ENCODE results near the gene TRPC4.

TRPC4 gene

DNA sequence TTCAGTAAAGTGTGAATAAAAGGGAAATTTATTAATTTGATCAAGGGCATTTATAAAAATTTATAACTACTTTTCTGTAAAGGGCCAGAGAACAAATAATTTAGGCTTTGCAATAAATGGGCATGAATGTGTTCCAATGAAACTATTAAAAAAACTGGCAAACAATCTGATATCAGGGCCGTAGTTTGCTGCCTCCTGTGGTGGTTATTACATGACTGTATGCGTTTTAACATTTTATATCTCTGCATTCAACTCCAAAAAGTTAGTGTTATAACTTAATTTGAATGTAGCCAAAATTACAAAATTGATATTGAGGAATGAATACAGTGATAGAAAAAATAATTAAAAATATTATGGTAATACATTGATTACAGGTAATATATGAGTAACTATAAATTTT lies 190.5 kb downstream of the TRPC4 start:
- DNase-seq (ENCODE audit: low read depth), result no peak
- no peak overlapping the region for H3K4me3 ChIP-seq (ENCODE audit: low read depth, low read length)

DNA sequence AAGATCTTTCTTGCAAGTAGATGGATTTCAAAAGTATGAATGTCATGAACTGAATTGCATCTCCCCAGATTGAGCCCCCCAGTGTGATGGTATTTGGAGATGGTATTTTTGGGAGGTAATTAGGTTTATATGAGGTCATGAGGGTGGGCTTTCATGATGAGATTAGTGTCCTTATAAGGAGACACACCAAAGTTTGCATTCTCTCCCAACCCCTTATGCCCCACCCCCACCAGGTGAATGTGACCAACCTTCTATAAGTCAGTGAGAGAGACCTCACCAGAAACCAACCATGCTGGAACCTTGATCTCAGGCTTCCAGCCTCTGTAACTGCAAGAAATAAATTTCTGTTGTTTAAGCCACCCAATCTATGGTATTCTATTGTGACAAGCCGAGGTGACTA lies 199.7 kb downstream of the TRPC4 start:
- H3K4me3 ChIP-seq (ENCODE audit: low read depth, low read length), result no peak overlapping the region
- no peak for DNase-seq (ENCODE audit: low read depth)

DNA sequence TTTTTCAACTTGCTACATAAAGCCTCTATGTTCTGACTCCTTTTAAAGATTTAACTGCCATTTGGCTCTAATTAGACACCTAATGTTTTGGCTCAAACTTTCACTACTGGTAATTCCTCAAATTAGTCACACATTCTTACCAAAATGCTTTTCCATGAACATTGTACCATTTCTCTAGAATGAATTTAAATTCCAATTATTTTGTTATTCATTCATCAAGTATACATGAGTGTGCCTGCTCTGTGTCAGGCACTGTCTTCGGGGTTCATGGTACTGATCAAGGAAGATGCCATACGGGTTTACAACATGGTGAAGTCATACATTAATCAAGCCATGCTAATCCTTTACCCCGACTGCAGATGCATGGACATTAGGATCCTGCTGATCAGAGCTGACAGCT lies 201.9 kb downstream of the TRPC4 start:
- DNase-seq (ENCODE audit: low read depth), result no peak
- no peak overlapping the region for H3K4me3 ChIP-seq (ENCODE audit: low read depth, low read length)

DNA sequence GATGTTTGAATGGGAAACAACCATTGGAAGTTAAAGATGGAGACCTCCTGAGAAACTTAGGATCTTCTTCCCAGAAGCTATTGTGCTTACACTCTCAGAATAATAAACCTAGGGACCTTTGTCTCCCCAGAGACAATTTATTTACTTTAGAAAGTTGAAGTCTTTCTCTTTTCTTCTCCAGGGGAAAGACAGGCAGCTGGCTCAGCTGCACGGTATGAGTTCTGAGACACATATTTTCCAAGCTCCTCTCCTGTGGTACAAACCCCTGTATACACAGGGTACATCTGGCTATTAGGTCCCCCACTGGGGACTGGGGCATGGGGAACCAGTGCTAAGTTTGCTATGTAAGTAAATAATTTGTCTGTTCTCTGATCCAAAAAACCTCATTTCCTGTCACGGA lies 203.5 kb downstream of the TRPC4 start:
- no peak for DNase-seq (ENCODE audit: low read depth)
- H3K4me3 ChIP-seq (ENCODE audit: low read depth, low read length), result no peak overlapping the region

DNA sequence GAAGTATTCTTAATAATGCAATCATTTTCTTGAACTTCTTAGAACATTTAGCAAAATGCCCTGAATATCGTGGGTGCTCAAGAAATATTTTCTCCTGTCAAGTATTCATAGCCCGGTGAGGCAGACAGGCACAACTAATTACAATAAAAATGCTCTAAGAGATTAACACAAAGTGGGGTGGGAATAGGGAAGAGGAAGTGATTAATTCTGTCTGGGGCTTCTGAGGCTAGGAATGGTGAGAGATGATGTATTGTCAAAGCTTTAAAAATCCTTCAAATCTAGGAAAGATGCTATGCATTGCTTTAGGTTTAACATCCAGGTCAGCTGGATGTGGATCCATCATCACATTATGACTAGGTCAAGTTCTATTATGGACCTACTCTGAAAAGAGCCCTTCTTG lies 204.2 kb downstream of the TRPC4 start:
- H3K4me3 ChIP-seq (ENCODE audit: low read depth, low read length), result no peak overlapping the region

DNA sequence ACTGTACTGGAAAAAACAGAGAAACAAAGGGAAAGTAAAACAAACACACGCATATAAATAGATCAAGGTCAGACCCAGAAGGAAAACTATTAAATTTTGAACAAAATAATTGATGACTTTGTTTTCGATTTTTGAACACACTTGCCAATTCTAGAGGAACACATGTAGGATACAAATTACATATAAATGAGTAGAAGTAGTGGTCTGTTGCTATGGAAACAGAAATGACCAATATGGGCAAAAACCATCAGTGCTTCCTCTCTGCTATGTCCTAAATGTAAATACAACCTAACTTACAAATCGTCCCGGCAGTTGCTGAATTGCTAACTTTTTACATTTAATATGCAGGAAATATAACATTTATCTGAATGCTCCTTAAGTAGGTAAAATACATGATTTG lies 205.8 kb downstream of the TRPC4 start:
- DNase-seq (ENCODE audit: low read depth), result no peak
- no peak overlapping the region for H3K4me3 ChIP-seq (ENCODE audit: low read depth, low read length)

More for the DNA sequence above, 204.2 kb downstream of the TRPC4 start:
- no peak for DNase-seq (ENCODE audit: low read depth)

DNA sequence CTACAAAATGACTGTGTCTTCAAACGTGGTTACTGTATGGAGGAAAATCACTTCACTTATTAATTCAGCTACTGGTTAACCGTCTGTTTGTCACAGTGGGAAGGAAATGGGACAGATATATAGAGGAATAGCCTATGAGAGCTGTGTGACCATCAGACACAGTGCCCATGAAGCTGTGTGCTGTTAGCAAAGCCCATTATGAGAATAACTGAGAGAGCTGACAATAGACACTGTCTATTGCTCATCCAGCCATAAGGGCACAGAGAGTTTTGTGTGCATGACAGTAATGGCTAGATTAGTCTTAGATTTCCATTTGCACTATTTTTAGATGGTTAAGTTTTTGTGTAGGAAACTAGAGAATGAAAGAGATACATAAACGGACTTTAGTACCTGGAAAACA lies 206.9 kb downstream of the TRPC4 start:
- DNase-seq (ENCODE audit: low read depth), result no peak
- no peak overlapping the region for H3K4me3 ChIP-seq (ENCODE audit: low read depth, low read length)

DNA sequence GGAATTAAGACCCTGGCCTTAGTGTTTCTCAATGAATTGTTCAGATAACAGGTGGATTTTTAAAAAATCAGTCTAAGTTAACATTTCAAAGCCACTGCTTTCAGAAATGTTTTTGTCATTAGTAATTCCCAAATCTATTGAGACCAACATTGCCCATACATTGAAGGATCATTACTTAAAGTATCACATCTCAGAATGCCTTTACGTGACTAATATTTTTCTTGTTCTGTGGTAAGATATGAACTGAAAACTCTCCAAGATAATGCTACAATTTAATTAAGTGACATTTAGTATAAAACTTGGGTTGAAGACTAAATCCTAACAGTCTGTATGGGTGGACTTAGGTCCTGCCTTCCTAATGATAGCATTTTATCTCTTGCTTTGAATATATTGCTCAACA lies 211.6 kb downstream of the TRPC4 start:
- DNase-seq (ENCODE audit: low read depth), result no peak
- no peak overlapping the region for H3K4me3 ChIP-seq (ENCODE audit: low read depth, low read length)

DNA sequence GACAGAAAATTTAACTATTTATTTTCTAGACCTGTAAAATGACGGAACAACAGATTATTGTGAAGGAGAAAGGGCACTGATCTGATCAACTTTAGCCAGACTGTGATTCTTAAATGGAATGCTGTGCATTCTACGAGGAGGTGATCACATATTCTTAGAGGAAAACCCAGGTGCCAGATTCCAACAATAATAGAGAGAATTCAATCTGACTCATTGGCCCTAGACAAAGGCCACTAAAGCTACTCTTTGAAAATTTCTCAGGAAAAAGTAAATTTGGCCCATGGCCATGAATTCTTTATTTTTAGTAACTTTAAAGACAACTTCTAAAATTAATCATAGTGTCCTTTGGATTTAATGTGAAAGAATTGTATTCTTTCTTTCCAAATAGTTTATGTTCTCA lies 212.4 kb downstream of the TRPC4 start:
- peak; percentile 49 for DNase-seq (ENCODE audit: low read depth)
- no peak overlapping the region for H3K4me3 ChIP-seq (ENCODE audit: low read depth, low read length)

DNA sequence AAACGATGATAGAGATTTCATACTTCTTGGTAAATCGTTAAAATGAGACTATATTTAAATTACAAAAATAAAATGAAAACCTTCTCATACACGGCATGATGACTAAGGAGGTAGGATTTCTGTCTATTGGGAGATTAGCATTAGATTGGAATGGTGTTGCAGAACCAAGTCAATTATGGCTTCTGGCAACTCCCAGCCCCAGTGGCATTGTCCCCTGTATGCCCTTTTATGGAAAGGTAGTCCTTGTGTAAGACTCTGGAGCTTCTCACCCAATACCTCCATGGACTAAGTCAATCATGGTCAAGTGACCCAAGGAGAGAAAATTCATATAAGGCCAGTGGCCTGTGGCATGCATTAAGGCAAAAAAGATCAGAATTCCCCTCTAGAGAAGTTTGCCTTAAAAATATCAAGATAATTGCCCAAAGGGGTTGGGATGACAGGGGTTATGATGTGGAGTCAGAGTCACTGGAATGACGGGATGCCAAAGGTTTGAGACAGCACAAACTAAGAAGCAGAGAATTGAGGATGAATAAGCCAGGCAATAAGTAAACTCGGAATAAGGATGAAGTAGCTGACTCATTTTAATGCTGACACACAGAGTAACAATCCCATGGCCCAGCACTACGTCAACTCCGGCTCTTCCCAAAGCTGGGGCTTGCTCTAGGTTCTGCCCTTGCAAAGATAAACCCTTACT lies 213.2 kb downstream of the TRPC4 start:
- peak; percentile 96 for DNase-seq (ENCODE audit: low read depth)
- H3K4me3 ChIP-seq (ENCODE audit: low read depth, low read length), result no peak overlapping the region

DNA sequence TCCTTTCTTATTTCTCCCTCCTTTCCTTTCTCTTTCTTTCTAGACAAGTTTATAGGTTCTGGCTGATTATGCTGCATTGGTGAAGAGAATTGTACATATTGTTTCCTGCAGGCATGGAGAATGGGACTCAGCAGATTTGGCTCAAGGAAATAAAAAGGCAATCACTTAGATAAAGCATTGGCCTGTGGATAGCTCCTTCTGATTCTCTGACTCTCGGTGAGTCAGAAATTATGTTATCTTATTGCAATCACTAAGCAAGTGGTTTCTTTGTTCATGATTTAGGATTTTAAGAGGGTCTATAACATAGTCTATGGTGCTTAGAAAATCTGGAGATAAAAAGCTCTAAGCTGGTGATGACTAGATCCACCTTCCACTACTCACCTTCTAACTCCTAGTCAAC lies 217.0 kb downstream of the TRPC4 start:
- no peak overlapping the region for H3K4me3 ChIP-seq (ENCODE audit: low read depth, low read length)
- DNase-seq (ENCODE audit: low read depth), result no peak

DNA sequence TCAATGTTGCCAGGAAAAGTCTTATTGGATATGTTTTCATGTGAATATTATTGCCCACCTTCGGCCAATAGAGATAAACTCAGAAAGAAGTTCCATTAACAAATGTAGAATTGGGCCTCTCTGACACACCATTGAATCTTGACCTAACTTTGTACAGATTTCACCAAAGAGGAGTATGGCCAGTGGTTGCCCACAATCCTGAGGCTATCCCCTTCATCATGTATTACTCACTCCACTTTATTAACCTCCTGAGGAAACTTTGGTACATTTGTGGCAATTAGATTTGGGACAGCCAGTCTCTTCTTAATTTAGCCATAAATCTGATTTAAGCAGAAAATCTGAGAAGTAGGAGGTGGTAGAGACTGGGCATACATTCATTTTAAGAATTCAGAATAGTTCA lies 217.7 kb downstream of the TRPC4 start:
- no peak overlapping the region for H3K4me3 ChIP-seq (ENCODE audit: low read depth, low read length)
- DNase-seq (ENCODE audit: low read depth), result no peak

DNA sequence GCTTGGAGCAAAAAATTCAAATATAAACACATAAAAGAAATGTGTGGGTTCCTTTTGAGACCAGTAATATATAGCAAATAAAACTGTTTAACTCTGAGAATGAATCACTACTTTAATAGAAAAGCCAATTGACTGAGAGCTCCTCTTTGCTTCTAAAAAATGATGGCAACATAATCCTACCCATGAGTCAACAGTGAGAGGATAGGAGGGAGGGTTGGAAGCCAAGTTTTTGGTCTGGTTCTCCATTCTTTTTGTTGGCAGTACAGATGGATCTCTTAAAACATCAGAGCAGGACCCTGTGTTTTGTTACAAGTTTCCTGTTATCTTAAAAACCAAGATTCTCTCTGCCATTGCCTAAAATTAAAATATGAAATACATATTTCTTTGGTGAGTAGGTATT lies 221.0 kb downstream of the TRPC4 start:
- H3K4me3 ChIP-seq (ENCODE audit: low read depth, low read length), result no peak overlapping the region
- peak; percentile 56 for DNase-seq (ENCODE audit: low read depth)

DNA sequence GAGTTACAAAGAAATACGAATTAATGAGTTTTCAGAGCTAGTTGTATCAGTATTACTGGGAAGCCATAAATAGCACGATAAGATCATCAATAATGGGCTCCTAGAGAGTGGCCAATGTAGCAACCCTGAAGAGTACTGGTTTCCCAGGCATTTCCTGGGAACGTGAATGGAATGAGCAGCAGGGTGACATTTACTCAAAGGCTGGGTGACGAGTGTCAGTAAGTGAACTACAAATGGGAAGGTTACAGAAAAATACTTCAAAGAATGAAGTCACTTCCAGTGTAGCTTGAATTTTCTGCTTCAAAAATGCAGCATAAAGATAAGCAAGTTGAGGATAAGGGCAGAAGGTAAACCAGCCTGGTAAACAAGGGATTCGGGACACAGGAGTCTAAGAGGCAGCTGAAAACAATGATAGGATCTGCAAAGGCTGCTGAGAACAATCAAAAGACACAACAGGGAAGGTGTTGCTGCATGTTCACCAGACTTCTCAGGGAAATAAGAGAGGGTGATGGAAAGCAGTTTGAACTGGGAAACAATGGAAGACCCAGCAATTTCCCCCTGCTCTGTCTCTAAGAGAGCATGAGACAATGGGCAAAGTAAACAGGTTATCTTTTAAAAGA lies 222.4 kb downstream of the TRPC4 start:
- no peak overlapping the region for H3K4me3 ChIP-seq (ENCODE audit: low read depth, low read length)
- DNase-seq (ENCODE audit: low read depth), result no peak

DNA sequence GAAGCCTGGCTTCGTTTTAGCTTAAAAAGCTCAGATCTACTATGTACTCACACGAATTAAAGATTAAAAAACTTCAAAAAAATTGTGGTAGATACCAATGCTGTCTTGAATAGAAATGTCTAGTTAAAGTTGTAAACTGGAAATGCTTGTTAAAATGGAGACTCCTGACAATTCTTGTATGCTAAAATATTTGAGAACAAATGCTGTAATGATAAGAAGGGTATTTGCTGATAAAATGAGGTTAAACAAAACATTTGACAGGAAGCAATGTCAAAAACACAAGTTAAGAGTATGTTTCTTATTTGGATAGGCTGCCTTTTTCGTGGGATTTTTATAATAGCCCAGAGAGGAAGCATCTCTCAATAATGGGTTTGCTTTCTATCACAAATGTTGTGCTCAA lies 223.0 kb downstream of the TRPC4 start:
- DNase-seq (ENCODE audit: low read depth), result no peak
- no peak overlapping the region for H3K4me3 ChIP-seq (ENCODE audit: low read depth, low read length)

DNA sequence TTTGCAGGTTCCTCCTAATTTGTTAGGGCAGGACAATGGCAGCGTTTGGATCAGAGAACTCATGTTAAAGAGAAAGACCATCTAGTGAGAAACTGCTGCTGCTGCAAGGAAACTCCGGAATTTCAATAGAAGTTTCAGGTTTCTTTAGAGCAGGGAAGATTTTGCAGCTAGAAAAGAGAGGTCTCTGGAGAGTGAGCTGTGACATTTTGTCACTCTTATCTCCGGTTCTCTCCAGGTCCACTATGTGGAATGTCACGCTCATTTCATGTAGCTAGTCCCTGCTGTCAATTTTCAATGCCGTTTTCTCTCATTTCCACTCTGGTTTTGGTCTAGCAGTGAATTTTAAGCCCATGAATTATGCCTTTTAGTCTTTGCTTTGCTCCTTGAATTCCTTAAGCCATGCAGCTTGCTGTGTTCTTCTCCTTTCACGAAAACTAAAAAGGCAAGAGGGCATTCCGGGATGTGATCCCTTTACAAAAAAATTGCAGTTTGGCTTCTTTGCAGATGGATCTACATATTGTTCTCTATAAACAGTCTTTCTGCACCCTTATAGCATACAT lies 224.3 kb downstream of the TRPC4 start:
- no peak overlapping the region for H3K4me3 ChIP-seq (ENCODE audit: low read depth, low read length)
- no peak for DNase-seq (ENCODE audit: low read depth)

DNA sequence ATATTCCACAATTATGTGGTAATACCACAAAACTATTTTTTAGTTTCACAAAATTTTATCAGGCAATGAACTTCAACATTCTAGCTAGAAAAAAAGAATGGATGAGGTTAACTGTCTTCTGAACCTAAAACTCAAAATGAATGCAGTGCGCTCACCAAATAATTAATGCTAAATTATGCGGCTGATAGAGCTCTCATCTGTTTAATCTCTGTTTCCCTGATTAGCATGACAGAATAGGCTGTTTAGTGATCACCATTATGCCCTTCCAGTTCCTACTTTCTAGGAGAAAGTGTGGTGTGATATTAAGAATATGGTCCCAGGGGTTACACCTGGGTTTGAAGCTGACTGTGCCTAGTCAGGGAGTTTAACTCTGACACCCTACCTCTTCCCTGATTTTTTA lies 228.2 kb downstream of the TRPC4 start:
- no peak for DNase-seq (ENCODE audit: low read depth)
- H3K4me3 ChIP-seq (ENCODE audit: low read depth, low read length), result no peak overlapping the region

DNA sequence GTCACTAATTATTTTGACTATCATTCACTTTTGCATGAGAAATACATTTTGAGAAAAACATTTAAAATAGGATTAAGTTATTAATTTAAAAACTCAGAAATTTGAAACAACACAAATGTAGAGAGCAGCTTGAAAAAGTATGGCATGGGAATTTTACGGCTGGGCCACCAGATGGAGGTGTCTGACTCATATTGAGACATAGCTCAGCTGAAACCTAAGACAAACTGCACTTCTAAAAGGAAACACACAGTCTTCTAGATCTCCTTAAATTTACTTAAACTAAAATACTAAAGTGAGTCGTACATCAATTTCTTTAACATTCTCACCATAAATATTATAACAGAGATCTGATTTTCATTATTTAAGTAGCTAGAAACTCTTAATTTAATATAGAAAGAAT lies 229.1 kb downstream of the TRPC4 start:
- H3K4me3 ChIP-seq (ENCODE audit: low read depth, low read length), result no peak overlapping the region
- DNase-seq (ENCODE audit: low read depth), result no peak

DNA sequence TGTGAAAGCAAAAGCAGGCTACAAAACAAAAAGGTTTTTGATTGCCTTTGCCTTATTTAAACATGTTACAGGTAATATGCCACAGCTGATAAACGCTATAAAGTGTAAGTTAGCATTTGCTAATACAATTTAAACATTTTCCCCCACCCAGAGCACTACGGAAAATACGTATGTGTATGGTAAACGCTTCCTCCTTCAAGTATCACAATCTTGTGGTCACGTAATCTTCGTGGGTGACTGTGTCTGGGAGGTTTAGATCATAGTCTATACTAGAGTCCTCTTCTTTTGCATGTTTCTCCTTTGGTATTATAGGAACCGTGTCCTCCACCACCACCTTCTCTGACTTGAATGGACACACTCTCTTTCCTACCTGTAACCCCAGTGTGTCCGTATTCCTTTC lies 232.9 kb downstream of the TRPC4 start:
- no peak overlapping the region for H3K4me3 ChIP-seq (ENCODE audit: low read depth, low read length)
- no peak for DNase-seq (ENCODE audit: low read depth)

DNA sequence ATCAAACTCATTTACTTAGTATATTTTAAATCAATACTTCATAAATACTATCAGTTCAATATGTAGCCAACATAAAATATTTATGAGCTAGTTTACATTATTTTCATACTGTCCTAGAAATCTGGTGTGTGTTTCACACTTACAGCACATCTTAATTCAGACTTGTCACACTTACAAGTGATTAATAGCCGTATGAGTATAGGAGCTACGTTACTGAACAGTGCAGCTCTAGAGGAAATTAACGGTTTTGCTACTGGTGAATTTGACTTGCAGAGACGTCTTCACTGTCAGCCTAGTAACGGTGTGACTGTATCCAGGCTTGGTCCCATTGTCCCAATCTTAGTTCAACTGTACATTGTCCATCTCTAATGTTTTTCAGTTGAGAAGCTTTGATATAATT lies 237.3 kb downstream of the TRPC4 start:
- no peak for DNase-seq (ENCODE audit: low read depth)

DNA sequence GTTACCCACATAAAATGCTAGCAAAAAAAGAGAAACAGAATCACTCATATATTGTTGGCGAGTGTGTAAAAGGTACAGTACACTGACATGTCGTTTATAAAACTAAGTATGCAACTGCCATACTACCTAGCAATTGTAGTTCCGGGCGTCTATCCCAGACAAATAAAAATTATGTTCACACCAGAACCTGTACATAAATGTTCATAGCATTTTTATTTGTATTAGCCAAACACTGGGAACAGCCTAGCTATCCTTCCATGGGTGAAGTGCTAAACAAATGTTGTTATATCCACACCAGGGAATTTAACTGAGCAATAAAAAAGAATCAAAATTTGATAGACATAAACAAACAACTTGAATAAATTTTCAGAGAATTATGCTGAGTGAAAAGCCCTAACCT lies 242.1 kb downstream of the TRPC4 start:
- no peak overlapping the region for H3K4me3 ChIP-seq (ENCODE audit: low read depth, low read length)
- no peak for DNase-seq (ENCODE audit: low read depth)

More for the DNA sequence above, 237.3 kb downstream of the TRPC4 start:
- no peak overlapping the region for H3K4me3 ChIP-seq (ENCODE audit: low read depth, low read length)
